Measurements from ENCODE around the gene LCN10. TPM values are rescaled to one million over a fixed set of nuclear protein-coding genes. Genes with fewer than 3 reads are reported as not detected.
"Not testable (repeated sequence)": the region's sequence is repeated elsewhere in the genome, so short reads cannot be mapped to it uniquely, and the experiment has no call there.

LCN10 gene
- total and polyA plus RNA-seq, 2 of the 13 experiments (the other 11 are each of a cell fraction or from before 2014, with no cell fraction given) = 0.53 to 0.61 TPM

DNA sequence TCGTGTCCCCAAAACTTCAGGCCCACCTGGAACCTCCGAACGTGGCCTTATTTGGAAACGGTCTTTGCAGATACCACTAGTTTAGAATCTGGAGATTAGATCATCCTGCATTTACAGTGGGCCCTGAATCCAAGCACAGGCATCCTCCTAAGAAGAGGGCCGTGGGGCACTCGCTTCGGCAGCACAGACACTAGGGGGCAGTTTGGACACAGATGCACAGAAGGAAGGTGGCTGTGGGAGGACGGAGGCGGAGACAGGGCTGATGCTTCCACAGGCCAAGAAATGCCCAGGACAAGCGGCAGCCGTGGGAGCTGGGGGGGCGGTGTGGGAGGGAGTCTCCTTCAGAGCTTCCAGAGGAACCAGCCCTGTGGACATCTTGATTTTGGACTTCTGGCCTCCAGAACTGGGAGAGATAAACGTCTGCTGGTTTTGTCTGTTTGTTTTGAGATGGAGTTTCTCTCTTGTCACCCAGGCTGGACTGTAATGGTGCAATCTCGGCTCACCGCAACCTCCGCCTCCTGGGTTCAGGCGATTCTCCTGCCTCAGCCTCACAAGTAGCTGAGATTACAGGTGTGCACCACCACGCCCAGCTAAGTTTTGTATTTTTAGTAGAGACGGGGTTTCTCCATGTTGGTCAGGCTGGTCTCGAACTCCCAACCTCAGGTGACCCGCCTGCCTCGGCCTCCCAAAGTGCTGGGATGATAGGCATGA, 18.2 kb upstream of the LCN10 start (continued):
- TF ChIP-seq, protein P1, sequence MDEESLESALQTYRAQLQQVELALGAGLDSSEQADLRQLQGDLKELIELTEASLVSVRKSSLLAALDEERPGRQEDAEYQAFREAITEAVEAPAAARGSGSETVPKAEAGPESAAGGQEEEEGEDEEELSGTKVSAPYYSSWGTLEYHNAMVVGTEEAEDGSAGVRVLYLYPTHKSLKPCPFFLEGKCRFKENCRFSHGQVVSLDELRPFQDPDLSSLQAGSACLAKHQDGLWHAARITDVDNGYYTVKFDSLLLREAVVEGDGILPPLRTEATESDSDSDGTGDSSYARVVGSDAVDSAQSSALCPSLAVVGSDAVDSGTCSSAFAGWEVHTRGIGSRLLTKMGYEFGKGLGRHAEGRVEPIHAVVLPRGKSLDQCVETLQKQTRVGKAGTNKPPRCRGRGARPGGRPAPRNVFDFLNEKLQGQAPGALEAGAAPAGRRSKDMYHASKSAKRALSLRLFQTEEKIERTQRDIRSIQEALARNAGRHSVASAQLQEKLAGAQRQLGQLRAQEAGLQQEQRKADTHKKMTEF (CRISPR knock-in tag; IDR thresholded peaks at IDR 0.05) = 0 out of 2 replicates have a peak, but pooled peaks have one; percentile 23
- 0 out of 2 replicates have a peak, but pooled peaks have one; percentile 31 for TF ChIP-seq ZFP82 (CRISPR knock-in tag; IDR thresholded peaks at IDR 0.05; ENCODE audit: borderline replicate concordance)
- 0 out of 2 replicates have a peak, but pooled peaks have one; percentile 9 for TF ChIP-seq ZNF441 (CRISPR knock-in tag; IDR thresholded peaks at IDR 0.05; ENCODE audit: borderline replicate concordance)
- TF ChIP-seq ZNF670 (CRISPR knock-in tag; IDR thresholded peaks at IDR 0.05; ENCODE audit: borderline replicate concordance) = 0 out of 2 replicates have a peak, but pooled peaks have one; percentile 31
- peak; percentile 43; the same call in 1 of the 2 replicates for TF ChIP-seq MIER3 (CRISPR knock-in tag; IDR thresholded peaks at IDR 0.05; ENCODE audit: borderline replicate concordance)
- peak; percentile 85 for TF ChIP-seq ZNF460 (CRISPR knock-in tag; IDR thresholded peaks at IDR 0.05; ENCODE audit: borderline replicate concordance)
- peak; percentile 81 for TF ChIP-seq XRCC5 (optimal IDR thresholded peaks at IDR 0.05; ENCODE audit: low read length)
- not testable (repeated sequence) for TF ChIP-seq NR2F6 (IDR thresholded peaks at IDR 0.05)
- peak; percentile 17; the same call in 1 of the 2 replicates for TF ChIP-seq NR2F6 (CRISPR knock-in tag; IDR thresholded peaks at IDR 0.05)
- TF ChIP-seq SALL1 (CRISPR knock-in tag; IDR thresholded peaks at IDR 0.05) = peak; percentile 41; the same call in 1 of the 2 replicates
- TF ChIP-seq ZMYM3 (CRISPR knock-in tag; IDR thresholded peaks at IDR 0.05) = peak; percentile 38
- TF ChIP-seq ZNF850 (CRISPR knock-in tag; conservative IDR thresholded peaks at IDR 0.05) = 0 out of 2 replicates have a peak, but pooled peaks have one; percentile 45
- peak; percentile 76 for TF ChIP-seq ZNF263 (CRISPR knock-in tag; IDR thresholded peaks at IDR 0.05)
- 0 out of 2 replicates have a peak, but pooled peaks have one; percentile 8 for TF ChIP-seq ZNF563 (CRISPR knock-in tag; IDR thresholded peaks at IDR 0.05)
- TF ChIP-seq, protein P2, sequence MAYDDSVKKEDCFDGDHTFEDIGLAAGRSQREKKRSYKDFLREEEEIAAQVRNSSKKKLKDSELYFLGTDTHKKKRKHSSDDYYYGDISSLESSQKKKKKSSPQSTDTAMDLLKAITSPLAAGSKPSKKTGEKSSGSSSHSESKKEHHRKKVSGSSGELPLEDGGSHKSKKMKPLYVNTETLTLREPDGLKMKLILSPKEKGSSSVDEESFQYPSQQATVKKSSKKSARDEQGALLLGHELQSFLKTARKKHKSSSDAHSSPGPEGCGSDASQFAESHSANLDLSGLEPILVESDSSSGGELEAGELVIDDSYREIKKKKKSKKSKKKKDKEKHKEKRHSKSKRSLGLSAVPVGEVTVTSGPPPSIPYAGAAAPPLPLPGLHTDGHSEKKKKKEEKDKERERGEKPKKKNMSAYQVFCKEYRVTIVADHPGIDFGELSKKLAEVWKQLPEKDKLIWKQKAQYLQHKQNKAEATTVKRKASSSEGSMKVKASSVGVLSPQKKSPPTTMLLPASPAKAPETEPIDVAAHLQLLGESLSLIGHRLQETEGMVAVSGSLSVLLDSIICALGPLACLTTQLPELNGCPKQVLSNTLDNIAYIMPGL (CRISPR knock-in tag; IDR thresholded peaks at IDR 0.05; ENCODE audit: borderline replicate concordance in 1 of 2, low read depth in 1 of 2) = peak; percentile 59 to 70; a peak in 2 of 4 replicates
- peak; percentile 46 for TF ChIP-seq STAG1 (CRISPR knock-in tag; IDR thresholded peaks at IDR 0.05)
- TF ChIP-seq, protein P3, sequence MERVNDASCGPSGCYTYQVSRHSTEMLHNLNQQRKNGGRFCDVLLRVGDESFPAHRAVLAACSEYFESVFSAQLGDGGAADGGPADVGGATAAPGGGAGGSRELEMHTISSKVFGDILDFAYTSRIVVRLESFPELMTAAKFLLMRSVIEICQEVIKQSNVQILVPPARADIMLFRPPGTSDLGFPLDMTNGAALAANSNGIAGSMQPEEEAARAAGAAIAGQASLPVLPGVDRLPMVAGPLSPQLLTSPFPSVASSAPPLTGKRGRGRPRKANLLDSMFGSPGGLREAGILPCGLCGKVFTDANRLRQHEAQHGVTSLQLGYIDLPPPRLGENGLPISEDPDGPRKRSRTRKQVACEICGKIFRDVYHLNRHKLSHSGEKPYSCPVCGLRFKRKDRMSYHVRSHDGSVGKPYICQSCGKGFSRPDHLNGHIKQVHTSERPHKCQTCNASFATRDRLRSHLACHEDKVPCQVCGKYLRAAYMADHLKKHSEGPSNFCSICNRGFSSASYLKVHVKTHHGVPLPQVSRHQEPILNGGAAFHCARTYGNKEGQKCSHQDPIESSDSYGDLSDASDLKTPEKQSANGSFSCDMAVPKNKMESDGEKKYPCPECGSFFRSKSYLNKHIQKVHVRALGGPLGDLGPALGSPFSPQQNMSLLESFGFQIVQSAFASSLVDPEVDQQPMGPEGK (CRISPR knock-in tag; IDR thresholded peaks at IDR 0.05) = peak; percentile 33; the same call in 1 of the 2 replicates
